Liver (tissue), 9 donors: ENCODE measurements around the gene HBA1. TPM values are rescaled to one million over a fixed set of nuclear protein-coding genes. Genes with fewer than 3 reads are reported as not detected.

ENCODE experiments used
- DNase-seq: peaks from one replicate; pipeline ENCODE4 v3.0.0-alpha.2; 2017; ENCODE audit warnings: low spot score
- H3K27ac ChIP-seq, 2 donors: one replicate each; pipeline ENCODE4 v1.7.0; 2013; ENCODE audit warnings: inconsistent platforms in 2 of 2, low read length in 2 of 2, control low read depth in 1 of 2, low read depth in 1 of 2, mild to moderate bottlenecking in 1 of 2
- H3K27me3 ChIP-seq, 4 donors: one replicate each; pipeline versions ENCODE4 v1.6.1 to v1.7.0; 2013; ENCODE audit warnings: low read length in 3 of 4, inconsistent platforms in 1 of 4, mild to moderate bottlenecking in 1 of 4, moderate library complexity in 1 of 4; ENCODE audit not compliant: control insufficient read depth in 4 of 4, insufficient read depth in 4 of 4
- H3K36me3 ChIP-seq, 4 donors: one replicate each; pipeline versions ENCODE4 v1.6.1 to v1.7.0; 2013; ENCODE audit warnings: low read length in 3 of 4, mild to moderate bottlenecking in 3 of 4, low read depth in 1 of 4, moderate library complexity in 1 of 4; ENCODE audit not compliant: control insufficient read depth in 4 of 4, insufficient read depth in 3 of 4
- H3K4me1 ChIP-seq, 4 donors: one replicate each; pipeline versions ENCODE4 v1.6.1 to v1.7.0; 2013; ENCODE audit warnings: low read length in 3 of 4, mild to moderate bottlenecking in 3 of 4, moderate library complexity in 1 of 4; ENCODE audit not compliant: control insufficient read depth in 4 of 4, insufficient read depth in 4 of 4
- H3K4me3 ChIP-seq, 3 donors: one replicate each; pipeline versions ENCODE4 v1.6.1 to v1.7.0; 2013; ENCODE audit warnings: low read length in 3 of 3, control low read depth in 1 of 3, low read depth in 1 of 3, mild to moderate bottlenecking in 1 of 3
- H3K9ac ChIP-seq, 2 donors: one replicate each; pipeline ENCODE4 v1.7.0; 2013; ENCODE audit warnings: low read length in 2 of 2, mild to moderate bottlenecking in 2 of 2, moderate library complexity in 2 of 2, control low read depth in 1 of 2, low read depth in 1 of 2
- H3K9me3 ChIP-seq, 4 donors: one replicate each; pipeline versions ENCODE4 v1.6.1 to v1.7.0; 2013; ENCODE audit warnings: low read length in 3 of 4; ENCODE audit not compliant: control insufficient read depth in 4 of 4
- EGR1 ChIP-seq, 2 donors: IDR thresholded peaks; 2 replicates each; pipeline ENCODE4 v1.6.1; 2016 to 2018; ENCODE audit warnings: antibody characterized with exemption in 2 of 2, low read depth in 2 of 2
- FOXA1 ChIP-seq: IDR thresholded peaks from 2 replicates; pipeline ENCODE4 v1.6.1; 2016; ENCODE audit warnings: antibody characterized with exemption
- FOXA2 ChIP-seq: IDR thresholded peaks from 2 replicates; pipeline ENCODE4 v1.6.1; 2016; ENCODE audit warnings: antibody characterized with exemption
- GABPA ChIP-seq, 2 donors: IDR thresholded peaks in 1 of 2; conservative IDR thresholded peaks in 1 of 2; 2 replicates each; pipeline ENCODE4 v1.6.1; 2016; ENCODE audit warnings: antibody characterized with exemption in 2 of 2, mild to moderate bottlenecking in 1 of 2, moderate library complexity in 1 of 2
- HNF4A ChIP-seq, 2 donors: conservative IDR thresholded peaks; 2 replicates each; pipeline ENCODE4 v1.6.1; 2016; ENCODE audit warnings: antibody characterized with exemption in 2 of 2, mild to moderate bottlenecking in 2 of 2
- HNF4G ChIP-seq: IDR thresholded peaks from 2 replicates; pipeline ENCODE4 v1.6.1; 2016; ENCODE audit warnings: antibody characterized with exemption
- NR2F2 ChIP-seq: IDR thresholded peaks from 2 replicates; pipeline ENCODE4 v1.6.1; 2016; ENCODE audit warnings: antibody characterized with exemption
- RAD21 ChIP-seq, 2 donors: IDR thresholded peaks; 2 replicates each; pipeline ENCODE4 v1.6.1; 2016; ENCODE audit warnings: antibody characterized with exemption in 2 of 2, mild to moderate bottlenecking in 2 of 2
- RXRA ChIP-seq, 2 donors: IDR thresholded peaks; 2 replicates each; pipeline ENCODE4 v1.6.1; 2017 to 2018; ENCODE audit warnings: antibody characterized with exemption in 2 of 2, mild to moderate bottlenecking in 1 of 2
- SP1 ChIP-seq: IDR thresholded peaks from 2 replicates; pipeline ENCODE4 v1.6.1; 2018; ENCODE audit warnings: antibody characterized with exemption, mild to moderate bottlenecking
- TAF1 ChIP-seq: conservative IDR thresholded peaks from 2 replicates; pipeline ENCODE4 v1.6.1; 2016; ENCODE audit warnings: antibody characterized with exemption, mild to moderate bottlenecking
- YY1 ChIP-seq: IDR thresholded peaks from 2 replicates; pipeline ENCODE4 v1.6.1; 2016; ENCODE audit warnings: antibody characterized with exemption, mild to moderate bottlenecking
- WGBS: extraction: QIAGEN DNeasy Blood & Tissue Kit; methylation state at CpG from one replicate; pipeline ENCODE4 v1.1.7; 2013; 5-methylcytosine and 5-hydroxymethylcytosine counted together
- polyA plus RNA-seq, 2 donors: library from polyadenylated mRNA; stranded (reverse) in 1 of 2; unstranded in 1 of 2; fragments of 200-250 nt in 1 of 2; fragments of >200 nt in 1 of 2; fragmentation: Nextera tagmentation in 1 of 2; extraction: Ambion mirVana in 1 of 2; gene quantifications; one replicate each; pipeline versions ENCODE4 v1.2.1 to v1.2.3, GENCODE V29; 2013 to 2015
- total RNA-seq, 2 donors: library from RNA; depleted of rRNA; stranded (reverse); fragments of >200 nt; gene quantifications; one replicate each; pipeline ENCODE4 v1.2.3, GENCODE V29; 2014
- TF ChIP-seq, protein P1 (sequence below): IDR thresholded peaks from 2 replicates; pipeline ENCODE4 v1.6.1; 2016; ENCODE audit warnings: antibody characterized with exemption
- TF ChIP-seq, protein P2 (sequence below): IDR thresholded peaks from 2 replicates; pipeline ENCODE4 v1.6.1; 2016; ENCODE audit warnings: antibody characterized with exemption, mild to moderate bottlenecking
- TF ChIP-seq, protein P3 (sequence below): IDR thresholded peaks from 2 replicates; pipeline ENCODE4 v1.6.1; 2016; ENCODE audit warnings: antibody characterized with exemption
- TF ChIP-seq, protein P4 (sequence below): IDR thresholded peaks from 2 replicates; pipeline ENCODE4 v1.6.1; 2016; ENCODE audit warnings: antibody characterized with exemption
- TF ChIP-seq, protein P5 (sequence below): fragments of 150-350 bp; IDR thresholded peaks from 2 replicates; pipeline ENCODE4 v1.5.1; 2017; ENCODE audit warnings: improper control_type of control experiment, low read depth, low read length; ENCODE audit not compliant: missing input control
- donor health status: healthy.
- donor health status: healthy.
- donor health status: healthy.
- donor health status: healthy.
- donor health status: healthy.

The HBA1 gene
- total and polyA plus RNA-seq, 4 donors, result 3.5 to 19,034 (median 30.1) TPM

DNA sequence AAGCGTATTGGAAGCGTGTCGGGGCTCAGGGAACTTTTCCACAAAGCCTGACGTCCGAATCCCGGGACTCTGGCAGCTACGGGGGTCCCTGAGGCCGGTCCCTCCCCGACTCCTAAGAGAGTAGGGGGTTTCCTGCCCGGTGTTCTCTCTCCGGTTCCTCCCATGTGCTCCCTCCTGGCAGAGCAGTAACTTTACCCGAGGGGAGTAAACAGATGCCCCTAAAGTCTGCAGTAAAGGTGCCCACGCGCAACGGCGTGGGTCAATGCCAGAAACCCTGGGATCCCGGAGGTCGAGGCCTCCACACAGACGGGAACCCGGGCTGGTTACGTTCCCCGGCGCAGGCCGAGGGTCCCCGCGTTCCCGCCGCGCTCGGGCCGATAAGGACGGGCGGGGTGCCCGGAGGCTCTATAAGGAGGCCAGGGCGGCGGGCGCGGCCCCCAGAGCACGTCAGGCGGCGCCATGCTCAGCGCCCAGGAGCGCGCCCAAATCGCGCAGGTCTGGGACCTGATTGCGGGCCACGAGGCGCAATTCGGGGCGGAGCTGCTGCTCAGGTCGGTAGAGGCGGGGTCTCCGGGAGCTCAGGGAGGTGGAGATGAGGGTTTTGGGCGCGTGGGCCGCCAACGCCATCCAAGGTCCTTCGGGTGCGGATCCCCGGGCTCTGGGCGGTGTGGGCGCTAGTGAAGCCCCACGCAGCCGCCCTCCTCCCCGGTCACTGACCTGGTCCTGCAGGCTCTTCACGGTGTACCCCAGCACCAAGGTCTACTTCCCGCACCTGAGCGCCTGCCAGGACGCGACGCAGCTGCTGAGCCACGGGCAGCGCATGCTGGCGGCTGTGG, 10.7 kb upstream of the HBA1 start, which contains the start of gene HBM:
Gene HBM (plus strand): TSS at position 440 of the 836 bp plus-strand sequence. CDS start 20 bp downstream, at position 460.
- Histone ChIP-seq H3K4me1 (peaks cover 2 to 12% (median 10%) of the 10 kb centered on the region in 4 donors), H3K9me3 (no peaks in the 10 kb centered on the region), H3K27me3 (peaks cover 7 to 18% (median 10%) of the 10 kb centered on the region in 4 donors), H3K27ac (no peak within 1 kb of the TSS), H3K36me3 (no peaks in the 10 kb centered on the region), H3K9ac (no peak within 1 kb of the TSS), H3K4me3 (peak within 1 kb of the TSS in 1 of 3 donors; percentile 0)
- peak; percentile 83 for DNase-seq
- 5% methylated on average over 75 of the region's 75 CpGs for WGBS
- TF ChIP-seq HNF4A (conservative IDR thresholded peaks at IDR 0.05) (no peak), RXRA (IDR thresholded peaks at IDR 0.05) (no peak), EGR1 (IDR thresholded peaks at IDR 0.05; ENCODE audit: low read depth in 2 of 2) (no peak), TAF1 (no peak), HNF4G (no peak), FOXA1 (no peak), FOXA2 (no peak), GABPA (IDR thresholded peaks at IDR 0.05 in 1 of 2, conservative IDR thresholded peaks at IDR 0.05 in 1 of 2) (no peak)
- TF ChIP-seq, protein P1, sequence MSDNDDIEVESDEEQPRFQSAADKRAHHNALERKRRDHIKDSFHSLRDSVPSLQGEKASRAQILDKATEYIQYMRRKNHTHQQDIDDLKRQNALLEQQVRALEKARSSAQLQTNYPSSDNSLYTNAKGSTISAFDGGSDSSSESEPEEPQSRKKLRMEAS, result no peak
- TF ChIP-seq, protein P2, sequence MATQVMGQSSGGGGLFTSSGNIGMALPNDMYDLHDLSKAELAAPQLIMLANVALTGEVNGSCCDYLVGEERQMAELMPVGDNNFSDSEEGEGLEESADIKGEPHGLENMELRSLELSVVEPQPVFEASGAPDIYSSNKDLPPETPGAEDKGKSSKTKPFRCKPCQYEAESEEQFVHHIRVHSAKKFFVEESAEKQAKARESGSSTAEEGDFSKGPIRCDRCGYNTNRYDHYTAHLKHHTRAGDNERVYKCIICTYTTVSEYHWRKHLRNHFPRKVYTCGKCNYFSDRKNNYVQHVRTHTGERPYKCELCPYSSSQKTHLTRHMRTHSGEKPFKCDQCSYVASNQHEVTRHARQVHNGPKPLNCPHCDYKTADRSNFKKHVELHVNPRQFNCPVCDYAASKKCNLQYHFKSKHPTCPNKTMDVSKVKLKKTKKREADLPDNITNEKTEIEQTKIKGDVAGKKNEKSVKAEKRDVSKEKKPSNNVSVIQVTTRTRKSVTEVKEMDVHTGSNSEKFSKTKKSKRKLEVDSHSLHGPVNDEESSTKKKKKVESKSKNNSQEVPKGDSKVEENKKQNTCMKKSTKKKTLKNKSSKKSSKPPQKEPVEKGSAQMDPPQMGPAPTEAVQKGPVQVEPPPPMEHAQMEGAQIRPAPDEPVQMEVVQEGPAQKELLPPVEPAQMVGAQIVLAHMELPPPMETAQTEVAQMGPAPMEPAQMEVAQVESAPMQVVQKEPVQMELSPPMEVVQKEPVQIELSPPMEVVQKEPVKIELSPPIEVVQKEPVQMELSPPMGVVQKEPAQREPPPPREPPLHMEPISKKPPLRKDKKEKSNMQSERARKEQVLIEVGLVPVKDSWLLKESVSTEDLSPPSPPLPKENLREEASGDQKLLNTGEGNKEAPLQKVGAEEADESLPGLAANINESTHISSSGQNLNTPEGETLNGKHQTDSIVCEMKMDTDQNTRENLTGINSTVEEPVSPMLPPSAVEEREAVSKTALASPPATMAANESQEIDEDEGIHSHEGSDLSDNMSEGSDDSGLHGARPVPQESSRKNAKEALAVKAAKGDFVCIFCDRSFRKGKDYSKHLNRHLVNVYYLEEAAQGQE, result no peak

DNA sequence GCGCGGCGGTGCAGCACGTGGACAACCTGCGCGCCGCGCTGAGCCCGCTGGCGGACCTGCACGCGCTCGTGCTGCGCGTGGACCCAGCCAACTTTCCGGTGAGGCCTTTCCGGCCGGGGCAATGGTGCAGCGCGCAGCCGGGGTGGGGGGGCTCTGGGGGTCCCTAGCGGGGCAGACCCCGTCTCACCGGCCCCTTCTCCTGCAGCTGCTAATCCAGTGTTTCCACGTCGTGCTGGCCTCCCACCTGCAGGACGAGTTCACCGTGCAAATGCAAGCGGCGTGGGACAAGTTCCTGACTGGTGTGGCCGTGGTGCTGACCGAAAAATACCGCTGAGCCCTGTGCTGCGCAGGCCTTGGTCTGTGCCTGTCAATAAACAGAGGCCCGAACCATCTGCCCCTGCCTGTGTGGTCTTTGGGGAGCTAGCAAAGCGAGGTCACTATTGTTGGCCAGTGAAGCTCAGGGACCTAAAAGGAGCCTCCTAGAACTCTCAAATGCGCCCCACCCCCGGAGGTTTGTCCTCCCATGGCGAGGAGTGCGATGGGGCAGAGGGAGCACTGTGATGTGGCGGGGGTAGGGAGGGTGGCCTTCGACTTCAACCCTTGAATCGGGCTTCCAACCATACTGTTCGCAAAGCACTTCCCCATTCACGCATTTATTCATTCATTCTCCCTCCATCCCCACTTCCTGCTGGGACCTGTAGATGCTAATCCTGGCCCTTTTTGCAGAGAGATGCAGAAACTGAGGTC, 9.9 kb upstream of the HBA1 start:
- Histone ChIP-seq H3K27me3 (peaks cover 8 to 19% (median 10%) of the 10 kb centered on the region in 4 donors), H3K4me1 (peaks cover 2 to 12% (median 10%) of the 10 kb centered on the region in 4 donors), H3K36me3 (no peaks in the 10 kb centered on the region), H3K4me3 (no peak overlapping the region), H3K9me3 (no peaks in the 10 kb centered on the region), H3K9ac (no peak overlapping the region), H3K27ac (no peak overlapping the region)
- DNase-seq, result no peak
- 6% methylated on average over 45 of the region's 45 CpGs for WGBS
- TF ChIP-seq, protein P2, result no peak
- TF ChIP-seq TAF1 (no peak), FOXA2 (no peak), HNF4G (no peak), YY1 (no peak), FOXA1 (no peak), GABPA (IDR thresholded peaks at IDR 0.05 in 1 of 2, conservative IDR thresholded peaks at IDR 0.05 in 1 of 2) (no peak), RAD21 (IDR thresholded peaks at IDR 0.05) (no peak), NR2F2 (no peak), EGR1 (IDR thresholded peaks at IDR 0.05; ENCODE audit: low read depth in 2 of 2) (no peak), SP1 (no peak)
- TF ChIP-seq, protein P1, result no peak
- TF ChIP-seq, protein P3, sequence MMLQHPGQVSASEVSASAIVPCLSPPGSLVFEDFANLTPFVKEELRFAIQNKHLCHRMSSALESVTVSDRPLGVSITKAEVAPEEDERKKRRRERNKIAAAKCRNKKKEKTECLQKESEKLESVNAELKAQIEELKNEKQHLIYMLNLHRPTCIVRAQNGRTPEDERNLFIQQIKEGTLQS, result no peak
- TF ChIP-seq, protein P4, sequence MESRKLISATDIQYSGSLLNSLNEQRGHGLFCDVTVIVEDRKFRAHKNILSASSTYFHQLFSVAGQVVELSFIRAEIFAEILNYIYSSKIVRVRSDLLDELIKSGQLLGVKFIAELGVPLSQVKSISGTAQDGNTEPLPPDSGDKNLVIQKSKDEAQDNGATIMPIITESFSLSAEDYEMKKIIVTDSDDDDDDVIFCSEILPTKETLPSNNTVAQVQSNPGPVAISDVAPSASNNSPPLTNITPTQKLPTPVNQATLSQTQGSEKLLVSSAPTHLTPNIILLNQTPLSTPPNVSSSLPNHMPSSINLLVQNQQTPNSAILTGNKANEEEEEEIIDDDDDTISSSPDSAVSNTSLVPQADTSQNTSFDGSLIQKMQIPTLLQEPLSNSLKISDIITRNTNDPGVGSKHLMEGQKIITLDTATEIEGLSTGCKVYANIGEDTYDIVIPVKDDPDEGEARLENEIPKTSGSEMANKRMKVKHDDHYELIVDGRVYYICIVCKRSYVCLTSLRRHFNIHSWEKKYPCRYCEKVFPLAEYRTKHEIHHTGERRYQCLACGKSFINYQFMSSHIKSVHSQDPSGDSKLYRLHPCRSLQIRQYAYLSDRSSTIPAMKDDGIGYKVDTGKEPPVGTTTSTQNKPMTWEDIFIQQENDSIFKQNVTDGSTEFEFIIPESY, result no peak
- TF ChIP-seq, protein P5, sequence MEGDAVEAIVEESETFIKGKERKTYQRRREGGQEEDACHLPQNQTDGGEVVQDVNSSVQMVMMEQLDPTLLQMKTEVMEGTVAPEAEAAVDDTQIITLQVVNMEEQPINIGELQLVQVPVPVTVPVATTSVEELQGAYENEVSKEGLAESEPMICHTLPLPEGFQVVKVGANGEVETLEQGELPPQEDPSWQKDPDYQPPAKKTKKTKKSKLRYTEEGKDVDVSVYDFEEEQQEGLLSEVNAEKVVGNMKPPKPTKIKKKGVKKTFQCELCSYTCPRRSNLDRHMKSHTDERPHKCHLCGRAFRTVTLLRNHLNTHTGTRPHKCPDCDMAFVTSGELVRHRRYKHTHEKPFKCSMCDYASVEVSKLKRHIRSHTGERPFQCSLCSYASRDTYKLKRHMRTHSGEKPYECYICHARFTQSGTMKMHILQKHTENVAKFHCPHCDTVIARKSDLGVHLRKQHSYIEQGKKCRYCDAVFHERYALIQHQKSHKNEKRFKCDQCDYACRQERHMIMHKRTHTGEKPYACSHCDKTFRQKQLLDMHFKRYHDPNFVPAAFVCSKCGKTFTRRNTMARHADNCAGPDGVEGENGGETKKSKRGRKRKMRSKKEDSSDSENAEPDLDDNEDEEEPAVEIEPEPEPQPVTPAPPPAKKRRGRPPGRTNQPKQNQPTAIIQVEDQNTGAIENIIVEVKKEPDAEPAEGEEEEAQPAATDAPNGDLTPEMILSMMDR, result no peak
